Measurements from ENCODE around the gene MIGA2.

MIGA2 gene

GRCh38 chr9:129074106-129074505 is 37.7 kb downstream of the MIGA2 start:
- Histone ChIP-seq H3K23ac (ENCODE audit: low read length in 2 of 2) (no peak overlapping the region), H3K4me2 (ENCODE audit: low read length, poor library complexity, severe bottlenecking) (no peak overlapping the region), H3K27me3 (ENCODE audit: control insufficient read depth in 1 of 2, insufficient read depth in 1 of 2, low read length in 2 of 2) (no peaks in the 10 kb centered on the region), H3K18ac (ENCODE audit: low read depth in 1 of 2, low read length in 2 of 2) (no peak overlapping the region), H3K36me3 (ENCODE audit: control insufficient read depth in 1 of 2, insufficient read depth in 2 of 2, low read depth in 1 of 2, low read length in 2 of 2) (peaks cover under 1 to 29% of the 10 kb centered on the region in 2 experiments), H2BK120ac (ENCODE audit: low read depth, low read length) (no peak overlapping the region), H3K27ac (ENCODE audit: low read length, poor library complexity, severe bottlenecking) (no peak overlapping the region), H3K4ac (ENCODE audit: low read depth in 1 of 2, low read length in 2 of 2) (no peak overlapping the region), H3K4me3 (ENCODE audit: insufficient read depth in 1 of 2, low read depth in 1 of 2, low read length in 2 of 2) (no peak overlapping the region), H2AK5ac (ENCODE audit: low read length, severe bottlenecking) (no peak overlapping the region), H3K9ac (ENCODE audit: low read length) (no peak overlapping the region), H3K4me1 (ENCODE audit: control insufficient read depth, insufficient read depth, low read depth, low read length) (no peaks in the 10 kb centered on the region), H2AFZ (ENCODE audit: low read depth, low read length) (no peak overlapping the region), H2BK15ac (ENCODE audit: low read depth, poor library complexity, severe bottlenecking) (no peak overlapping the region), H2BK12ac (ENCODE audit: low read length in 2 of 2) (no peak overlapping the region), H4K91ac (ENCODE audit: low read length) (no peak overlapping the region), H3K14ac (ENCODE audit: low read length in 2 of 2) (no peak overlapping the region), H3K9me3 (ENCODE audit: control insufficient read depth, low read length) (no peaks in the 10 kb centered on the region), H2BK5ac (ENCODE audit: low read depth, low read length, poor library complexity, severe bottlenecking) (no peak overlapping the region), H4K8ac (ENCODE audit: low read length) (no peak overlapping the region), H3K79me1 (replicated peaks; ENCODE audit: low read length, poor library complexity, severe bottlenecking) (no peaks in the 10 kb centered on the region)
- 81% methylated on average over 3 of the region's 3 CpGs for WGBS
- DNase-seq: no peak

GRCh38 chr9:129075996-129076639 is 39.7 kb downstream of the MIGA2 start:
- Histone ChIP-seq H3K4me1 (ENCODE audit: control insufficient read depth, insufficient read depth, low read depth, low read length) (peaks cover 7% of the 10 kb centered on the region), H3K14ac (ENCODE audit: low read length in 2 of 2) (no peak overlapping the region), H3K79me1 (replicated peaks; ENCODE audit: low read length, poor library complexity, severe bottlenecking) (peaks cover 4% of the 10 kb centered on the region), H2BK120ac (ENCODE audit: low read depth, low read length) (no peak overlapping the region), H3K4ac (ENCODE audit: low read depth in 1 of 2, low read length in 2 of 2) (no peak overlapping the region), H3K27ac (ENCODE audit: low read length, poor library complexity, severe bottlenecking) (no peak overlapping the region), H3K36me3 (ENCODE audit: control insufficient read depth in 1 of 2, insufficient read depth in 2 of 2, low read depth in 1 of 2, low read length in 2 of 2) (peaks cover 0 to 8% of the 10 kb centered on the region in 2 experiments), H2BK12ac (ENCODE audit: low read length in 2 of 2) (no peak overlapping the region), H3K4me2 (ENCODE audit: low read length, poor library complexity, severe bottlenecking) (no peak overlapping the region), H2AFZ (ENCODE audit: low read depth, low read length) (no peak overlapping the region), H3K27me3 (ENCODE audit: control insufficient read depth in 1 of 2, insufficient read depth in 1 of 2, low read length in 2 of 2) (no peaks in the 10 kb centered on the region), H4K8ac (ENCODE audit: low read length) (no peak overlapping the region), H3K18ac (ENCODE audit: low read depth in 1 of 2, low read length in 2 of 2) (no peak overlapping the region), H4K91ac (ENCODE audit: low read length) (no peak overlapping the region), H3K9me3 (ENCODE audit: control insufficient read depth, low read length) (no peaks in the 10 kb centered on the region), H3K23ac (ENCODE audit: low read length in 2 of 2) (no peak overlapping the region), H2AK5ac (ENCODE audit: low read length, severe bottlenecking) (no peak overlapping the region), H2BK5ac (ENCODE audit: low read depth, low read length, poor library complexity, severe bottlenecking) (no peak overlapping the region), H3K9ac (ENCODE audit: low read length) (no peak overlapping the region), H2BK15ac (ENCODE audit: low read depth, poor library complexity, severe bottlenecking) (no peak overlapping the region), H3K4me3 (ENCODE audit: insufficient read depth in 1 of 2, low read depth in 1 of 2, low read length in 2 of 2) (no peak overlapping the region)
- WGBS: 89% methylated on average over 16 of the region's 16 CpGs
- DNase-seq: no peak

GRCh38 chr9:129076640-129077037 is 40.2 kb downstream of the MIGA2 start:
- H2AK5ac ChIP-seq (ENCODE audit: low read length, severe bottlenecking): no peak overlapping the region
- no peak overlapping the region for H2BK5ac ChIP-seq (ENCODE audit: low read depth, low read length, poor library complexity, severe bottlenecking)
- no peak overlapping the region for H3K9ac ChIP-seq (ENCODE audit: low read length)
- no peak overlapping the region for H2BK12ac ChIP-seq (ENCODE audit: low read length in 2 of 2)
- H3K36me3 ChIP-seq (ENCODE audit: control insufficient read depth in 1 of 2, insufficient read depth in 2 of 2, low read depth in 1 of 2, low read length in 2 of 2): peaks cover 0 to 3% of the 10 kb centered on the region in 2 experiments
- H3K27me3 ChIP-seq (ENCODE audit: control insufficient read depth in 1 of 2, insufficient read depth in 1 of 2, low read length in 2 of 2): no peaks in the 10 kb centered on the region
- H4K8ac ChIP-seq (ENCODE audit: low read length): no peak overlapping the region
- no peaks in the 10 kb centered on the region for H3K9me3 ChIP-seq (ENCODE audit: control insufficient read depth, low read length)
- H2AFZ ChIP-seq (ENCODE audit: low read depth, low read length): no peak overlapping the region
- no peak overlapping the region for H3K27ac ChIP-seq (ENCODE audit: low read length, poor library complexity, severe bottlenecking)
- H3K4me1 ChIP-seq (ENCODE audit: control insufficient read depth, insufficient read depth, low read depth, low read length): peaks cover 10% of the 10 kb centered on the region
- H2BK120ac ChIP-seq (ENCODE audit: low read depth, low read length): no peak overlapping the region
- H3K4me2 ChIP-seq (ENCODE audit: low read length, poor library complexity, severe bottlenecking): no peak overlapping the region
- no peak overlapping the region for H3K4me3 ChIP-seq (ENCODE audit: insufficient read depth in 1 of 2, low read depth in 1 of 2, low read length in 2 of 2)
- H3K79me1 ChIP-seq (replicated peaks; ENCODE audit: low read length, poor library complexity, severe bottlenecking): peaks cover 6% of the 10 kb centered on the region
- no peak for DNase-seq
- no peak overlapping the region for H3K14ac ChIP-seq (ENCODE audit: low read length in 2 of 2)
- no peak overlapping the region for H4K91ac ChIP-seq (ENCODE audit: low read length)
- H3K23ac ChIP-seq (ENCODE audit: low read length in 2 of 2): no peak overlapping the region
- H2BK15ac ChIP-seq (ENCODE audit: low read depth, poor library complexity, severe bottlenecking): no peak overlapping the region
- 93% methylated on average over 11 of the region's 11 CpGs for WGBS
- H3K4ac ChIP-seq (ENCODE audit: low read depth in 1 of 2, low read length in 2 of 2): no peak overlapping the region
- H3K18ac ChIP-seq (ENCODE audit: low read depth in 1 of 2, low read length in 2 of 2): no peak overlapping the region

- Histone ChIP-seq H3K9ac (ENCODE audit: low read length) (no peak overlapping the region), H3K4me1 (ENCODE audit: control insufficient read depth, insufficient read depth, low read depth, low read length) (peaks cover 15% of the 10 kb centered on the region), H3K4me2 (ENCODE audit: low read length, poor library complexity, severe bottlenecking) (no peak overlapping the region), H2AK5ac (ENCODE audit: low read length, severe bottlenecking) (no peak overlapping the region), H3K9me3 (ENCODE audit: control insufficient read depth, low read length) (no peaks in the 10 kb centered on the region), H4K8ac (ENCODE audit: low read length) (no peak overlapping the region), H3K36me3 (ENCODE audit: control insufficient read depth in 1 of 2, insufficient read depth in 2 of 2, low read depth in 1 of 2, low read length in 2 of 2) (no peaks in the 10 kb centered on the region), H3K23ac (ENCODE audit: low read length in 2 of 2) (no peak overlapping the region), H3K4ac (ENCODE audit: low read depth in 1 of 2, low read length in 2 of 2) (no peak overlapping the region), H2BK5ac (ENCODE audit: low read depth, low read length, poor library complexity, severe bottlenecking) (no peak overlapping the region), H2BK12ac (ENCODE audit: low read length in 2 of 2) (no peak overlapping the region), H3K27ac (ENCODE audit: low read length, poor library complexity, severe bottlenecking) (no peak overlapping the region), H2BK15ac (ENCODE audit: low read depth, poor library complexity, severe bottlenecking) (no peak overlapping the region), H3K4me3 (ENCODE audit: insufficient read depth in 1 of 2, low read depth in 1 of 2, low read length in 2 of 2) (no peak overlapping the region), H3K18ac (ENCODE audit: low read depth in 1 of 2, low read length in 2 of 2) (no peak overlapping the region), H2BK120ac (ENCODE audit: low read depth, low read length) (no peak overlapping the region), H2AFZ (ENCODE audit: low read depth, low read length) (no peak overlapping the region), H3K14ac (ENCODE audit: low read length in 2 of 2) (no peak overlapping the region), H3K27me3 (ENCODE audit: control insufficient read depth in 1 of 2, insufficient read depth in 1 of 2, low read length in 2 of 2) (no peaks in the 10 kb centered on the region), H4K91ac (ENCODE audit: low read length) (no peak overlapping the region), H3K79me1 (replicated peaks; ENCODE audit: low read length, poor library complexity, severe bottlenecking) (peaks cover 11% of the 10 kb centered on the region)
- WGBS: 99% methylated on average over 6 of the region's 10 CpGs
- DNase-seq: no peak
Measured at GRCh38 chr9:129077236-129077635, 40.8 kb downstream of the MIGA2 start.

All from mesenchymal stem cell (in vitro differentiated cells and primary cell).